Left lung (tissue), 10 donors: ENCODE data around the gene NHLRC2. TPM values are rescaled to one million over a fixed set of nuclear protein-coding genes. Genes with fewer than 3 reads are reported as not detected.

Source experiments
- ATAC-seq: fragments of 200-7000 bp; cut with Tn5 transposase; one replicate; pipeline ENCODE4 v1.9.1; 2020; ENCODE audit warnings: moderate library complexity
- DNase-seq, 4 donors: peaks; one replicate each; pipeline ENCODE4 v3.0.0-alpha.2; 2013 to 2020
- H3K27ac ChIP-seq, 2 donors: fragments of 200-600 bp; sonication (generic) in 1 of 2; one replicate each; pipeline versions ENCODE4 v1.5.0 to v1.8.0; 2020 to 2021
- H3K27me3 ChIP-seq, 2 donors: fragments of 200-600 bp; sonication (generic) in 1 of 2; one replicate each; pipeline versions ENCODE4 v1.5.0 to v1.8.0; 2020 to 2021
- H3K36me3 ChIP-seq, 2 donors: fragments of 200-600 bp; sonication (generic) in 1 of 2; one replicate each; pipeline versions ENCODE4 v1.5.0 to v1.8.0; 2020 to 2021
- H3K4me1 ChIP-seq, 2 donors: fragments of 200-600 bp; one replicate each; pipeline ENCODE4 v1.8.0; 2021
- H3K4me3 ChIP-seq, 2 donors: fragments of 200-600 bp; sonication (generic) in 1 of 2; one replicate each; pipeline versions ENCODE4 v1.5.0 to v1.8.0; 2020 to 2021; ENCODE audit warnings: mild to moderate bottlenecking in 1 of 2
- H3K9me3 ChIP-seq, 2 donors: fragments of 200-600 bp; sonication (generic) in 1 of 2; one replicate each; pipeline versions ENCODE4 v1.5.0 to v1.8.0; 2020 to 2021
- intact Hi-C, 2 donors: fragments of 100-400 bp; cut with DNase I; formaldehyde crosslinking; loops; one replicate each; pipeline versions ENCODE4 v1.11.2 to v1.14.2; 2022
- polyA plus RNA-seq, 6 donors: library from polyadenylated mRNA; unstranded; fragments of 120-200 nt; gene quantifications; one replicate each; pipeline ENCODE4 v1.2.1, GENCODE V29; 2013; ENCODE audit not compliant: insufficient read length in 6 of 6
- total RNA-seq, 2 donors: library from RNA; stranded (reverse); fragmentation: NEBNext Ultra II Directional; extraction: Animal tissue kit (Norgen Biotek cat#: 25700); gene quantifications; one replicate each; pipeline ENCODE4 v1.2.1, GENCODE V29; 2021
- TF ChIP-seq, protein P1 (sequence below), 2 donors: fragments of 200-600 bp; sonication (generic) in 1 of 2; IDR thresholded peaks; one replicate each; pipeline versions ENCODE4 v1.5.0 to v1.8.0; 2021; ENCODE audit warnings: antibody characterized with exemption in 2 of 2
- donor health status: DM: no; HTN: yes; CAD: no.
- donor health status: DM: no; HTN: no; CAD: no.

The NHLRC2 gene
- total and polyA plus RNA-seq, 8 donors, result 22.0 to 48.2 (median 26.6) TPM

DNA sequence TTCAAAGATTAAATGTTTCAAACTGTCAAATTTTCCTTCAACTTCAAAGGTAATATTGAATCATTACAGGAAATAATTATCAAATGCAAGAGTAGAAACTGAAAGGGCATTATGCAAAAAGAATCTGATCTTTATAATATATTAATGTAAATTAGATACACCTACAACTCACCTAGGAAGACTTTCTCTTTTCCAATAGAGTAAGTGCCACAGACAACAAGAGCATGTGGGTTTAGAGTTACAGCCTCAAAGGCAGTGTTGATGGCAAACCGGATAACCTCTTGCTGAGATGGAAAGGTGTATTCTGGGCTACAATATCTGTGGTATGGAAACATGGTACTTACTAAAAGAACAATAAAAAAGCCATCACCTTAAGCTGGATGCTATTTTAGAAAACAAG lies 12.3 kb upstream of the NHLRC2 start:
- Histone ChIP-seq H3K9me3 (no peaks in the 10 kb centered on the region), H3K27ac (no peak overlapping the region), H3K4me3 (no peak overlapping the region), H3K36me3 (peaks cover 0 to 11% of the 10 kb centered on the region in 2 donors), H3K27me3 (no peaks in the 10 kb centered on the region), H3K4me1 (peaks cover 0 to 11% of the 10 kb centered on the region in 2 donors)
- TF ChIP-seq, protein P1, sequence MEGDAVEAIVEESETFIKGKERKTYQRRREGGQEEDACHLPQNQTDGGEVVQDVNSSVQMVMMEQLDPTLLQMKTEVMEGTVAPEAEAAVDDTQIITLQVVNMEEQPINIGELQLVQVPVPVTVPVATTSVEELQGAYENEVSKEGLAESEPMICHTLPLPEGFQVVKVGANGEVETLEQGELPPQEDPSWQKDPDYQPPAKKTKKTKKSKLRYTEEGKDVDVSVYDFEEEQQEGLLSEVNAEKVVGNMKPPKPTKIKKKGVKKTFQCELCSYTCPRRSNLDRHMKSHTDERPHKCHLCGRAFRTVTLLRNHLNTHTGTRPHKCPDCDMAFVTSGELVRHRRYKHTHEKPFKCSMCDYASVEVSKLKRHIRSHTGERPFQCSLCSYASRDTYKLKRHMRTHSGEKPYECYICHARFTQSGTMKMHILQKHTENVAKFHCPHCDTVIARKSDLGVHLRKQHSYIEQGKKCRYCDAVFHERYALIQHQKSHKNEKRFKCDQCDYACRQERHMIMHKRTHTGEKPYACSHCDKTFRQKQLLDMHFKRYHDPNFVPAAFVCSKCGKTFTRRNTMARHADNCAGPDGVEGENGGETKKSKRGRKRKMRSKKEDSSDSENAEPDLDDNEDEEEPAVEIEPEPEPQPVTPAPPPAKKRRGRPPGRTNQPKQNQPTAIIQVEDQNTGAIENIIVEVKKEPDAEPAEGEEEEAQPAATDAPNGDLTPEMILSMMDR (IDR thresholded peaks at IDR 0.05), result no peak
- intact Hi-C loops, result no loop called here
- DNase-seq (no peak), ATAC-seq (no peak)

DNA sequence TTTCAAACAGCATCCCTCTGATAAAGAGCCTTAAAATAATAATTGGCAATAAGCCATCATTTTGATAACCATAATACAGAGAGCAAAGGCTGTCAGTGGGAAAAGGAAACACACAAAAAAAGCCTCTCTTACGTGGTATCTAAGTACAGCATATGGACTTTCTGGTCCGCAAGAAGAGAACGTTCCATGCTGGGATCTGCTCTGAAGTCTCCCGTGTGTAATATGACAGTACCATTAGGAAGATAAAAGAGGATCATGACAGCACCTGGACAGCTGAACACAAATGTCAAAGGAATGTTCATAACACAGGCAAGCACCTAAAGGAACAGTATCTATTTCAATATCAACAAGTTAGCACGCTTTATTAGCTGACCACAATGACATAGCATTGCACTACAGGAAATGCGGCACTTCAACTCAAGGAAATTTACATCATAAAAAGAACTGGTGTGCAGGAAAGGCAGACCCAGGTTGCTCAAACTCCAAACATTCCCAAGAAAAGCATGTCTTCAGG lies 10.4 kb upstream of the NHLRC2 start:
- H3K27me3 ChIP-seq, result no peaks in the 10 kb centered on the region
- TF ChIP-seq, protein P1 (IDR thresholded peaks at IDR 0.05), result no peak
- no peaks in the 10 kb centered on the region for H3K9me3 ChIP-seq
- DNase-seq (no peak), ATAC-seq (no peak)
- no peak overlapping the region for H3K27ac ChIP-seq
- intact Hi-C loops, result no loop called here
- peaks cover 0 to 11% of the 10 kb centered on the region in 2 donors for H3K4me1 ChIP-seq
- no peak overlapping the region for H3K4me3 ChIP-seq
- peaks cover 0 to 11% of the 10 kb centered on the region in 2 donors for H3K36me3 ChIP-seq

DNA sequence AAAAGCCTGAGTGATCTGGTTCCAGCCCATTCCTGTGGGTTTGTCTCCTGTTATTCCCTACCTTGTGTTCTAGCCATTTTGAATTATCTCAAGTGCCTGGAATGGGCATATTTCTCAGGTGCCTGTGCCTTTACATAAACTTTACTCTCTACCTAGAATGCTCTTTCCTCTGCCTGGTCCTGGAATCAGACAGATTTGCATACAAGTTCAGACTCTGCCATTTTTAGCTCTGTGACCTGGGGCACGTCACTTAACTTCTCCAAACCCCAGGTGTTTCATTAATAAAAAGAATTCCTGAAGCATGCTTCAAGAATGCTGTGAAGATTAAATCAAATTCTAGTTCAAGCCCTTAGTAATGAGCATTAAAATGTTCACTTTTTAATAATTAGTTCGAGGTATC lies 8.4 kb upstream of the NHLRC2 start:
- intact Hi-C loops, result no loop called here
- Histone ChIP-seq H3K9me3 (no peaks in the 10 kb centered on the region), H3K4me3 (no peak overlapping the region), H3K4me1 (peaks cover 0 to 14% of the 10 kb centered on the region in 2 donors), H3K27ac (no peak overlapping the region), H3K36me3 (peaks cover 0 to 6% of the 10 kb centered on the region in 2 donors), H3K27me3 (no peaks in the 10 kb centered on the region)
- ATAC-seq, result no peak
- TF ChIP-seq, protein P1 (IDR thresholded peaks at IDR 0.05), result no peak
- DNase-seq, result no peak

DNA sequence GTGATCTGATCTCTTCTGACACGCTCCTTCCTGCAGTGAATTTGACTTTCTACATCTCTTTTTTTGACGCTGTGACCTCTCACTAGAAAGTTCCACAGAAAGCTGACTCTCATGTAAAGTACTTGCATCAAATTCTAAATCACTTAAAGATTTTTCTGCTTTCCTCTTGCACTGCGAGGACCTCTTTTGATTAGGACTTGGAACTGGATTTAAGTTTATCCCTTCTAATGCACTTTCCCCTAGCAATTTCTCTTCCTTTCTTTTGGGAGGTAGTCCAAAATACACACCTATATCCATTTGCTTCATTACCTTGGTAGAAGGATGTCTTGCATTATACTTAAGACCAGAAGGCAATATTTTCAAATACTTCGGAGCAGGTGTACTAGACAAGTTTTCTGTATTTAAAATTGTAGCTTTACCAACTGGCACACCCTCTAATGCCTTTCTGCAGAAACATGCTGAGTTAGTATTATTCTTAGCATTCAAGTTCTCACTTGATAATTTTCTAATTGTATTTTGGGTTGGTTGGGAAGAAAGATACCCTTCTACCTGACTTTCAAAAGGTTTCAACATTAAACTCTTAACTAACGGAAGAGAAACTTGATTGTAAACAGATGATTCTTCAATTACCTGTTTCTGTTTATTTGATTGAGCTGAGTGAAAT lies 5.2 kb upstream of the NHLRC2 start:
- Histone ChIP-seq H3K9me3 (no peaks in the 10 kb centered on the region), H3K27me3 (no peaks in the 10 kb centered on the region), H3K27ac (no peak overlapping the region), H3K36me3 (no peaks in the 10 kb centered on the region), H3K4me3 (no peak overlapping the region), H3K4me1 (peaks cover 0 to 25% of the 10 kb centered on the region in 2 donors)
- ATAC-seq (no peak), DNase-seq (no peak)
- TF ChIP-seq, protein P1 (IDR thresholded peaks at IDR 0.05), result no peak
- intact Hi-C loops, result no loop called here

DNA sequence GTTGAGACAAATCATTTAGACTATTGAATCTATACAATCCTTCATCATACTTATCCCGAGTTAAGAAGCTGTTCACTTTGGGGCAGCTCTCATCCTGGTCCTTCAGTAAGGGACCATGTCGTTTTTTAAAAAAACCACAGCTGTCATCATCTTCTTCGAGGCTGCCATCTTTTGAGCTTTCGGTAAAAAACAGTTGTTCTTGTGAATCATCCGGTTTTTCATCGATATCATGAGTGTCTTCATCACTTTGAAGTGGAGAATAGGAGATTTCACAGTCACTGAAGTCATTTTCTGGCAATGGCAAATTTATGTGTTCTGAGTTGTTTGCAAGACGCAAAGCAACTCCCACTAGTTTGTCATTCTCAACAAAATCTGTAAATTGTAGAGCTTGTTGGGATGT lies 4.5 kb upstream of the NHLRC2 start:
- no peaks in the 10 kb centered on the region for H3K27me3 ChIP-seq
- H3K27ac ChIP-seq, result no peak overlapping the region
- TF ChIP-seq, protein P1 (IDR thresholded peaks at IDR 0.05), result no peak
- no peaks in the 10 kb centered on the region for H3K36me3 ChIP-seq
- ATAC-seq (no peak), DNase-seq (no peak)
- no peak overlapping the region for H3K4me3 ChIP-seq
- intact Hi-C loops, result no loop called here
- no peaks in the 10 kb centered on the region for H3K9me3 ChIP-seq
- H3K4me1 ChIP-seq, result peaks cover 0 to 20% of the 10 kb centered on the region in 2 donors
